B cell (primary cell): Measurements from ENCODE around the gene NR3C2. TPM values are rescaled to one million over a fixed set of nuclear protein-coding genes. Genes with fewer than 3 reads are reported as not detected.

ENCODE experiments used
- ATAC-seq: fragments of 200-7000 bp; cut with Tn5 transposase; one replicate; pipeline ENCODE4 v1.10.0; 2021; ENCODE audit warnings: low read depth, mild to moderate bottlenecking, moderate number of reproducible peaks, moderate library complexity
- CTCF ChIA-PET: fragments of 350-600 bp; sonication (Branson Sonifier 250); formaldehyde crosslinking; loops from one replicate; lab custom pipeline; 2021; ENCODE audit warnings: antibody characterized with exemption, inconsistent platforms; lab: Charles Lee
- POLR2A ChIA-PET: fragments of 350-600 bp; sonication (Branson Sonifier 250); formaldehyde crosslinking; loops from one replicate; lab custom pipeline; 2021; ENCODE audit warnings: antibody characterized with exemption; lab: Charles Lee
- DNase-seq: peaks from one replicate; pipeline ENCODE4 v3.0.0; 2013
- H2AFZ ChIP-seq: 2 replicates; pipeline ENCODE4 v1.6.1; 2012; ENCODE audit warnings: mild to moderate bottlenecking, low read depth, low read length; ENCODE audit not compliant: insufficient read depth, poor library complexity, severe bottlenecking
- H3K27ac ChIP-seq, 2 donors: 1 replicate in 1 of 2; 2 replicates in 1 of 2; pipeline ENCODE4 v1.5.1; 2012 to 2013; ENCODE audit warnings: low read length in 2 of 2, mild to moderate bottlenecking in 2 of 2, moderate library complexity in 1 of 2
- H3K27me3 ChIP-seq, 4 experiments: fragments of 200-600 bp in 1 of 4; sonication (generic) in 1 of 4; replicated peaks in 1 of 4; 1 replicate in 2 of 4; 2 replicates in 2 of 4; pipeline versions ENCODE4 v1.6.1 to v1.7.0; 2013 to 2016; ENCODE audit warnings: low read length in 3 of 4, mild to moderate bottlenecking in 2 of 4, mixed read lengths in 1 of 4, moderate library complexity in 1 of 4; ENCODE audit not compliant: insufficient read depth in 4 of 4, control insufficient read depth in 3 of 4; ENCODE audit errors: control extremely low read depth in 1 of 4
- H3K36me3 ChIP-seq, 2 experiments: replicated peaks in 1 of 2; 1 replicate in 1 of 2; 2 replicates in 1 of 2; pipeline versions ENCODE4 v1.6.1 to v1.7.1; 2013; ENCODE audit warnings: low read length in 1 of 2; ENCODE audit not compliant: insufficient read depth in 2 of 2, control insufficient read depth in 1 of 2; ENCODE audit errors: control extremely low read depth in 1 of 2, extremely low read depth in 1 of 2
- H3K4me1 ChIP-seq, 2 donors: fragments of 200-600 bp in 1 of 2; sonication (generic) in 1 of 2; 1 replicate in 1 of 2; 2 replicates in 1 of 2; pipeline versions ENCODE4 v1.5.1 to v1.6.1; 2013 to 2017; ENCODE audit warnings: low read length in 2 of 2; ENCODE audit not compliant: control insufficient read depth in 2 of 2, insufficient read depth in 2 of 2
- H3K4me2 ChIP-seq: replicated peaks from 2 replicates; pipeline ENCODE3; 2012; ENCODE audit warnings: mild to moderate bottlenecking, low read depth, low read length; ENCODE audit not compliant: poor library complexity, severe bottlenecking
- H3K4me3 ChIP-seq, 5 experiments: fragments of 200-600 bp in 1 of 5; sonication (generic) in 1 of 5; 1 replicate in 3 of 5; 2 replicates in 2 of 5; pipeline versions ENCODE4 v1.5.1 to v1.7.0; 2011 to 2016; ENCODE audit warnings: low read length in 4 of 5, mild to moderate bottlenecking in 4 of 5, low read depth in 2 of 5, control low read depth in 1 of 5, moderate library complexity in 1 of 5; ENCODE audit not compliant: insufficient read depth in 1 of 5; ENCODE audit errors: control extremely low read depth in 1 of 5, extremely low read depth in 1 of 5
- H3K79me2 ChIP-seq: fragments of 200-600 bp; sonication (generic); one replicate; pipeline ENCODE4 v1.6.0; 2016; ENCODE audit warnings: low read length; ENCODE audit not compliant: control insufficient read depth, insufficient read depth
- H3K9ac ChIP-seq: fragments of 200-600 bp; sonication (generic); 2 replicates; pipeline ENCODE4 v1.6.1; 2017; ENCODE audit warnings: mild to moderate bottlenecking, low read length, moderate library complexity
- H3K9me3 ChIP-seq, 3 donors: one replicate each; pipeline versions ENCODE4 v1.6.1 to v1.7.1; 2013; ENCODE audit warnings: low read length in 2 of 3; ENCODE audit not compliant: control insufficient read depth in 2 of 3, insufficient read depth in 1 of 3; ENCODE audit errors: control extremely low read depth in 1 of 3
- H4K20me1 ChIP-seq: 2 replicates; pipeline ENCODE4 v1.6.0; 2012; ENCODE audit warnings: mild to moderate bottlenecking, low read length; ENCODE audit not compliant: insufficient read depth, control insufficient read depth, poor library complexity, severe bottlenecking
- H3K27ac Mint-ChIP-seq: one replicate; pipeline ENCODE4 v1.8.0; 2021; ENCODE audit warnings: mixed read lengths
- H3K27me3 Mint-ChIP-seq: one replicate; pipeline ENCODE4 v1.8.0; 2021; ENCODE audit warnings: mixed read lengths
- H3K4me1 Mint-ChIP-seq: one replicate; pipeline ENCODE4 v1.8.0; 2021; ENCODE audit warnings: mixed read lengths
- H3K4me3 Mint-ChIP-seq: one replicate; pipeline ENCODE4 v1.8.0; 2021; ENCODE audit warnings: mixed read lengths
- H3K9me3 Mint-ChIP-seq: one replicate; pipeline ENCODE4 v1.8.0; 2022; ENCODE audit warnings: mixed read lengths; ENCODE audit not compliant: insufficient read depth
- EZH2 ChIP-seq: IDR thresholded peaks from 2 replicates; pipeline ENCODE4 v1.6.1; 2012; ENCODE audit warnings: borderline replicate concordance, low read depth, mild to moderate bottlenecking, moderate library complexity, low read length; ENCODE audit not compliant: insufficient read depth, poor library complexity, severe bottlenecking
- WGBS: methylation state at CpG from one replicate; pipeline ENCODE4 v1.1.5; 2013; ENCODE audit warnings: missing lambda C conversion rate; ENCODE audit not compliant: insufficient coverage; 5-methylcytosine and 5-hydroxymethylcytosine counted together
- intact Hi-C: fragments of 100-400 bp; cut with micrococcal nuclease; formaldehyde crosslinking; loops from one replicate; pipeline ENCODE4 v1.10.0; 2022
- polyA plus RNA-seq: library from polyadenylated mRNA; depleted of rRNA; stranded (reverse); fragments of >200 nt; gene quantifications from 2 replicates; pipeline ENCODE4 v1.2.3, GENCODE V29; 2012
- total RNA-seq, 2 donors: library from RNA; stranded (reverse); fragments of 120-200 nt in 1 of 2; gene quantifications; 1 replicate in 1 of 2; 2 replicates in 1 of 2; pipeline versions ENCODE4 v1.2.3 to v1.2.4, GENCODE V29; 2013 to 2022
- TF ChIP-seq, protein P1 (sequence below): fragments of 200-600 bp; IDR thresholded peaks from one replicate; pipeline ENCODE4 v1.8.0; 2022; ENCODE audit warnings: antibody characterized with exemption, mild to moderate bottlenecking

Gene NR3C2
- total and polyA plus RNA-seq, 2 donors (not counting 1 experiment from before 2014, with no cell fraction given): 6.7 to 19.3 TPM

- H3K27ac ChIP-seq: no peak overlapping the region
- 91% methylated on average over 7 of the region's 7 CpGs for WGBS
- CTCF ChIA-PET: interaction anchor here (1.6 kb wide), 1 partner anchor 13 kb away, joined by 3 read pairs; no protein-coding TSS in a partner anchor
These were observed 400.4 kb downstream of the NR3C2 start for GRCh38 chr4:148041606-148042329.

GRCh38 chr4:148034813-148035212 is 407.4 kb downstream of the NR3C2 start:
- POLR2A ChIA-PET: no interaction called here

More at GRCh38 chr4:148041606-148042329, 400.4 kb downstream of the NR3C2 start:
- ATAC-seq (no peak), DNase-seq (no peak)
- Histone ChIP-seq H3K79me2 (no peaks in the 10 kb centered on the region), H3K36me3 (no peaks in the 10 kb centered on the region), H3K9ac (no peak overlapping the region), H4K20me1 (no peaks in the 10 kb centered on the region), H2AFZ (no peak overlapping the region), H3K27me3 (peaks cover 0 to 2% (median 0%) of the 10 kb centered on the region in 4 experiments), H3K4me1 (peaks cover 0 to 9% of the 10 kb centered on the region in 2 donors), H3K4me2 (no peak overlapping the region), H3K9me3 (no peaks in the 10 kb centered on the region), H3K4me3 (no peak overlapping the region)
- Mint-ChIP-seq H3K9me3 (no peaks in the 10 kb centered on the region), H3K4me1 (peaks cover 6% of the 10 kb centered on the region), H3K4me3 (no peak overlapping the region), H3K27ac (no peak overlapping the region), H3K27me3 (no peaks in the 10 kb centered on the region)
- POLR2A ChIA-PET: no interaction called here
- intact Hi-C loops: no loop called here
- no peak for TF ChIP-seq EZH2
- TF ChIP-seq, protein P1, sequence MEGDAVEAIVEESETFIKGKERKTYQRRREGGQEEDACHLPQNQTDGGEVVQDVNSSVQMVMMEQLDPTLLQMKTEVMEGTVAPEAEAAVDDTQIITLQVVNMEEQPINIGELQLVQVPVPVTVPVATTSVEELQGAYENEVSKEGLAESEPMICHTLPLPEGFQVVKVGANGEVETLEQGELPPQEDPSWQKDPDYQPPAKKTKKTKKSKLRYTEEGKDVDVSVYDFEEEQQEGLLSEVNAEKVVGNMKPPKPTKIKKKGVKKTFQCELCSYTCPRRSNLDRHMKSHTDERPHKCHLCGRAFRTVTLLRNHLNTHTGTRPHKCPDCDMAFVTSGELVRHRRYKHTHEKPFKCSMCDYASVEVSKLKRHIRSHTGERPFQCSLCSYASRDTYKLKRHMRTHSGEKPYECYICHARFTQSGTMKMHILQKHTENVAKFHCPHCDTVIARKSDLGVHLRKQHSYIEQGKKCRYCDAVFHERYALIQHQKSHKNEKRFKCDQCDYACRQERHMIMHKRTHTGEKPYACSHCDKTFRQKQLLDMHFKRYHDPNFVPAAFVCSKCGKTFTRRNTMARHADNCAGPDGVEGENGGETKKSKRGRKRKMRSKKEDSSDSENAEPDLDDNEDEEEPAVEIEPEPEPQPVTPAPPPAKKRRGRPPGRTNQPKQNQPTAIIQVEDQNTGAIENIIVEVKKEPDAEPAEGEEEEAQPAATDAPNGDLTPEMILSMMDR: no peak

More at GRCh38 chr4:148034813-148035212, 407.4 kb downstream of the NR3C2 start:
- H3K9me3 Mint-ChIP-seq: no peaks in the 10 kb centered on the region
- peaks cover 0 to under 1% (median 0%) of the 10 kb centered on the region in 3 donors for H3K9me3 ChIP-seq
- no peak for DNase-seq
- no peak overlapping the region for H3K9ac ChIP-seq
- H3K27ac ChIP-seq: no peak overlapping the region
- no peaks in the 10 kb centered on the region for H4K20me1 ChIP-seq
- no peaks in the 10 kb centered on the region for H3K79me2 ChIP-seq
- WGBS: 50% methylated on average over 1 of the region's 1 CpG
- H3K4me2 ChIP-seq: no peak overlapping the region
- TF ChIP-seq, protein P1: no peak
- no peak for TF ChIP-seq EZH2
- intact Hi-C loops: no loop called here
- no peak for ATAC-seq
- H2AFZ ChIP-seq: no peak overlapping the region
- no peaks in the 10 kb centered on the region for H3K27me3 Mint-ChIP-seq
- no peaks in the 10 kb centered on the region for H3K36me3 ChIP-seq
- H3K4me1 ChIP-seq: no peaks in the 10 kb centered on the region
- no peaks in the 10 kb centered on the region for H3K27me3 ChIP-seq
- no peak overlapping the region for H3K4me3 ChIP-seq
- no peak overlapping the region for H3K27ac Mint-ChIP-seq
- CTCF ChIA-PET: no interaction called here
- no peak overlapping the region for H3K4me3 Mint-ChIP-seq
- no peaks in the 10 kb centered on the region for H3K4me1 Mint-ChIP-seq
